Heart left ventricle (tissue), 13 donors: ENCODE results near the gene SEPTIN10.

Source experiments
- POLR2A ChIP-seq, 2 donors: fragments of 450-650 bp; IDR thresholded peaks; one replicate each; pipeline ENCODE4 v1.6.1; 2017; ENCODE audit warnings: antibody characterized with exemption in 2 of 2, mild to moderate bottlenecking in 2 of 2, moderate library complexity in 2 of 2
- TF ChIP-seq, protein P1 (sequence below), 12 donors: fragments of 200-600 bp; sonication (generic) in 4 of 12; IDR thresholded peaks; one replicate each; pipeline versions ENCODE4 v1.5.0 to v1.8.0; 2018 to 2022; ENCODE audit warnings: antibody characterized with exemption in 12 of 12, mild to moderate bottlenecking in 5 of 12
- donor health status: ischemic (EF 13 %, LVEDD 7.1; RV severe dilation, severe dysfunction).
- donor health status: DM: no; HTN: yes; CAD: no.
- donor health status: DM: no; HTN: no; CAD: no.
- donor health status: ischemic (EF 25% LVEDD 6.9; RV normal size, moderate dysfunction).
- donor health status: ischemic (EF 25% LVEDD 5.7; RV mildly dilated, moderate dysfunction).
- donor health status: ischemic (EF 35%, LVEDD 5.7; RV mildly dilated, moderate dysfunction).
- donor health status: nonischemic (EF 11% LVEDD 7.7; RV severe dilation, severe dysfunction).
- donor health status: DM: yes; HTN: yes; CAD: no.
- donor health status: PGD.
- donor health status: ischemic (EF 29% LVEDD 5.4; RV normal size, mild dysfunction).
- donor health status: nonischemic (EF 23%, LVEDD 6.1; RV moderate dilation, normal function).

- TF ChIP-seq, protein P1, sequence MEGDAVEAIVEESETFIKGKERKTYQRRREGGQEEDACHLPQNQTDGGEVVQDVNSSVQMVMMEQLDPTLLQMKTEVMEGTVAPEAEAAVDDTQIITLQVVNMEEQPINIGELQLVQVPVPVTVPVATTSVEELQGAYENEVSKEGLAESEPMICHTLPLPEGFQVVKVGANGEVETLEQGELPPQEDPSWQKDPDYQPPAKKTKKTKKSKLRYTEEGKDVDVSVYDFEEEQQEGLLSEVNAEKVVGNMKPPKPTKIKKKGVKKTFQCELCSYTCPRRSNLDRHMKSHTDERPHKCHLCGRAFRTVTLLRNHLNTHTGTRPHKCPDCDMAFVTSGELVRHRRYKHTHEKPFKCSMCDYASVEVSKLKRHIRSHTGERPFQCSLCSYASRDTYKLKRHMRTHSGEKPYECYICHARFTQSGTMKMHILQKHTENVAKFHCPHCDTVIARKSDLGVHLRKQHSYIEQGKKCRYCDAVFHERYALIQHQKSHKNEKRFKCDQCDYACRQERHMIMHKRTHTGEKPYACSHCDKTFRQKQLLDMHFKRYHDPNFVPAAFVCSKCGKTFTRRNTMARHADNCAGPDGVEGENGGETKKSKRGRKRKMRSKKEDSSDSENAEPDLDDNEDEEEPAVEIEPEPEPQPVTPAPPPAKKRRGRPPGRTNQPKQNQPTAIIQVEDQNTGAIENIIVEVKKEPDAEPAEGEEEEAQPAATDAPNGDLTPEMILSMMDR (IDR thresholded peaks at IDR 0.05), result peak; percentile 30 to 79 (median 62)
- TF ChIP-seq POLR2A (IDR thresholded peaks at IDR 0.05), result no peak
Measured at GRCh38 chr2:109516445-109517117, 97.2 kb downstream of the SEPTIN10 start.
